Chondrocyte (in vitro differentiated cells): Measurements from ENCODE around the gene RSAD1. TPM values are rescaled to one million over a fixed set of nuclear protein-coding genes. Genes with fewer than 3 reads are reported as not detected.

ENCODE experiments used
- DNase-seq: peaks from one replicate; pipeline ENCODE4 v3.0.0; 2021; ENCODE audit warnings: mixed read lengths, low spot score
- H3K27ac Mint-ChIP-seq: one replicate; pipeline ENCODE4 v1.8.0; 2021; ENCODE audit warnings: mild to moderate bottlenecking, moderate library complexity, mixed read lengths; ENCODE audit not compliant: unreplicated experiment
- H3K27me3 Mint-ChIP-seq: 2 replicates; pipeline ENCODE4 v1.8.0; 2021; ENCODE audit warnings: low read depth, mixed read lengths
- H3K36me3 Mint-ChIP-seq: 2 replicates; pipeline ENCODE4 v1.8.0; 2021; ENCODE audit warnings: low read depth, mixed read lengths
- H3K4me1 Mint-ChIP-seq: 2 replicates; pipeline ENCODE4 v1.8.0; 2021; ENCODE audit warnings: low read depth, mild to moderate bottlenecking, mixed read lengths
- H3K4me3 Mint-ChIP-seq: one replicate; pipeline ENCODE4 v1.8.0; 2021; ENCODE audit warnings: mild to moderate bottlenecking, moderate library complexity, mixed read lengths; ENCODE audit not compliant: unreplicated experiment
- H3K9me3 Mint-ChIP-seq: 2 replicates; pipeline ENCODE4 v1.8.0; 2021; ENCODE audit warnings: low read depth, mixed read lengths
- CTCF ChIP-seq: fragments of 200-600 bp; sonication (generic); IDR thresholded peaks from 2 replicates; pipeline ENCODE4 v1.5.0; 2021; ENCODE audit warnings: antibody characterized with exemption, mild to moderate bottlenecking, moderate library complexity
- total RNA-seq: library from RNA; stranded (reverse); gene quantifications from 3 replicates; pipeline ENCODE4 v1.2.1, GENCODE V29; 2021

RSAD1 gene
- total RNA-seq, 1 donor from 2014 or later: 29.8 TPM

GRCh38 chr17:50437409-50437808 lies 41.3 kb upstream of the RSAD1 start:
- H3K27me3 Mint-ChIP-seq: no peaks in the 10 kb centered on the region
- no peak overlapping the region for H3K4me3 Mint-ChIP-seq
- H3K4me1 Mint-ChIP-seq: no peaks in the 10 kb centered on the region
- no peaks in the 10 kb centered on the region for H3K36me3 Mint-ChIP-seq
- DNase-seq: no peak
- H3K9me3 Mint-ChIP-seq: no peaks in the 10 kb centered on the region
- H3K27ac Mint-ChIP-seq: no peak overlapping the region
- TF ChIP-seq CTCF: no peak

- peaks cover 10% of the 10 kb centered on the region for H3K4me1 Mint-ChIP-seq
- H3K9me3 Mint-ChIP-seq: no peaks in the 10 kb centered on the region
- no peak for DNase-seq
- TF ChIP-seq CTCF: no peak
- no peak overlapping the region for H3K27ac Mint-ChIP-seq
- no peaks in the 10 kb centered on the region for H3K36me3 Mint-ChIP-seq
- H3K27me3 Mint-ChIP-seq: no peaks in the 10 kb centered on the region
- no peak overlapping the region for H3K4me3 Mint-ChIP-seq
Observed at GRCh38 chr17:50439008-50439407, 39.7 kb upstream of the RSAD1 start.

- H3K36me3 Mint-ChIP-seq: no peaks in the 10 kb centered on the region
- no peak for DNase-seq
- TF ChIP-seq CTCF: no peak
- H3K9me3 Mint-ChIP-seq: no peaks in the 10 kb centered on the region
- peaks cover 10% of the 10 kb centered on the region for H3K4me1 Mint-ChIP-seq
- H3K4me3 Mint-ChIP-seq: no peak overlapping the region
- no peak overlapping the region for H3K27ac Mint-ChIP-seq
- H3K27me3 Mint-ChIP-seq: no peaks in the 10 kb centered on the region
Observed at GRCh38 chr17:50440172-50440837, 38.4 kb upstream of the RSAD1 start.

- TF ChIP-seq CTCF: no peak
- Mint-ChIP-seq H3K27ac (no peak overlapping the region), H3K9me3 (no peaks in the 10 kb centered on the region), H3K27me3 (no peaks in the 10 kb centered on the region), H3K4me1 (peaks cover 10% of the 10 kb centered on the region), H3K4me3 (no peak overlapping the region), H3K36me3 (no peaks in the 10 kb centered on the region)
- no peak for DNase-seq
Observed at GRCh38 chr17:50440838-50441829, 37.5 kb upstream of the RSAD1 start.

- no peak for DNase-seq
Observed at GRCh38 chr17:50443505-50443974, 35.1 kb upstream of the RSAD1 start.

More at GRCh38 chr17:50443505-50443974, 35.1 kb upstream of the RSAD1 start:
- no peaks in the 10 kb centered on the region for H3K36me3 Mint-ChIP-seq
- H3K27me3 Mint-ChIP-seq: no peaks in the 10 kb centered on the region
- peaks cover 10% of the 10 kb centered on the region for H3K4me1 Mint-ChIP-seq
- H3K9me3 Mint-ChIP-seq: no peaks in the 10 kb centered on the region
- H3K27ac Mint-ChIP-seq: no peak overlapping the region
- no peak overlapping the region for H3K4me3 Mint-ChIP-seq
- TF ChIP-seq CTCF: no peak
